Inflammatory macrophage (primary cell): Measurements from ENCODE around the gene ITGA7.

Experiments used
- DNase-seq, 2 donors: peaks; one replicate each; pipeline ENCODE4 v3.0.0-alpha.2; 2020 to 2022

Gene ITGA7

DNA sequence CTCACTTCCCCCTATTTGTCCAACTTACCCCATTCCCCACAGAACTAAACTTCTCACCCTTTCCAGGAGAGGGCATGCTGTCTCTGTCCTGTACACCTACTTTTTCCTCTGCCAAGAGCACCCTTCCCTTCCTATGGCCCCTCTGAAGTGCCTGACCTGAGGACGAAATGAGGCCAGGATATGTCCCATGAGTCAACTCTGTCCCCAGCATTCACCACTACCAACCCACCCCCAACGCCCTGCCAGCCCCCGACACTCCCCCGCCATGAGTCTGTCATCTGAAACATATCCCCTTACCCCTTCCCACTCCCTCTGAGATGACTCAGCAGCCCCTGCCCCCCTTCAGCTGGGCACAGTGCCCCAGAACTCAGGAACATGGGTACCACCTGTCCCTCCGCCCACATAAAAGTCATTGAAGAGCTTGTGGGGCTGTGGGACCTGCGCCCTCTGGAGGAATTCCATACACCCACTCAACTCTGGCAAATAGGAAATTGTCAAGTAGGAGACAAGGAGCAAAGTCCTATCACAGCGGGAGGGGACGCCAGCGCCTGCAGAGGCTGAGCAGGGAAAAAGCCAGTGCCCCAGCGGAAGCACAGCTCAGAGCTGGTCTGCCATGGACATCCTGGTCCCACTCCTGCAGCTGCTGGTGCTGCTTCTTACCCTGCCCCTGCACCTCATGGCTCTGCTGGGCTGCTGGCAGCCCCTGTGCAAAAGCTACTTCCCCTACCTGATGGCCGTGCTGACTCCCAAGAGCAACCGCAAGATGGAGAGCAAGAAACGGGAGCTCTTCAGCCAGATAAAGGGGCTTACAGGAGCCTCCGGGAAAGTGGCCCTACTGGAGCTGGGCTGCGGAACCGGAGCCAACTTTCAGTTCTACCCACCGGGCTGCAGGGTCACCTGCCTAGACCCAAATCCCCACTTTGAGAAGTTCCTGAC, 26.3 kb downstream of the ITGA7 start:
- peak; percentile 42 to 52 for DNase-seq

DNA sequence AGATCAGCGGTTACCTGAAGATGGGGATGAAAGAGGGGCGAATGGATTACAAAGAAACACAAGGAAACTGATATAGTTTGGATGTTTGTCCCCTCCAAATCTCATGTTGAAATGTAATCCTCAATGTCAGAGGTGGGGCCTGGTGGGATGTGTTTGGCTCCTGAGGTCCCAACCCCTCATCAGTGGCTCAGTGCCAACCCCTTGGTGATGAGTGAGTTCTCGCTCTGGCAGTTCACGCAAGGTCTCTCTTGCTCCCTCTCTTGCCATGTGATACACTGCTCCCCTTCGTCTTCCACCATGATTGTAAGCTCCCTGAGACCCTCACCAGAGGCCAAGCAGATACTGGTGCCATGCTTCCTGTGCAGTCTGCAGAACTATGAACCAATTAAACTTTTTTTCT, 28.0 kb downstream of the ITGA7 start:
- DNase-seq: no peak

DNA sequence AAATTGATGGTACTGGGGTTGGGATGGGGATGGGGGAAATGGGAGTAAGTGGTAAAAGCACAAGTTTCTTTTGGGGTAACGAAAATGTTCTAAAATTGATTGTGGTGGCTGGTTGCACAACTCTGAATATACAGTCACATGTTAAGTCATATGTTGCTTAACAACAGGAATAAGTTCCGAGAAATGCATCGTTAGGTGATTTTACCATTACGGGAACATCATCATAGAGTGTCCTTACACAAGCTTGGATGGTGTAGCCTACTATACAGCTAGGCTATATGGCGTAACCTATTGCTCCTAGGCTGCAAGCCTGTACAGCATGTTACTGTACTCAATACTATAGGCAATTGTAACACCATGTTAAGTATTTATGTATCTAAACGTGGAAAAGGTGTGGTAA, 31.0 kb downstream of the ITGA7 start:
- DNase-seq: peak; percentile 81 to 86

DNA sequence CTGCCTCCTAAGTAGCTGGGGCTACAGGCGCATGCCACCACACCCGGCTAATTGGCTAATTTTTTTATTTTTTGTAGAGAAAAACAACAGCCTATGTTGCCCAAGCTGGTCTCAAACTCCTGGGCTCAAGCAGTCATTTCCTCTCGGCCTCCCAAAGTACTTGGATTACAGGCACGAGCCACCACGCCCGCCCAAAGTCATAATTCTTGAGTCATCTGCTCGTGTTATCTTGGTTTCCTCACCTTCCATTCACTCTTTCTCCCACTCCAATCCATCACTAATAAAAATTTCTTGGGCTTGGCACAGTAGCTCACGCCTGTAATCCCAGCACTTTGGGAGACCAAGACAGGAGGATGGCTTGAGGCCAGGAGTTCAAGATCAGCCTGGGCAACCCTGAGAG, 32.0 kb downstream of the ITGA7 start:
- DNase-seq: peak; percentile 63 to 68

DNA sequence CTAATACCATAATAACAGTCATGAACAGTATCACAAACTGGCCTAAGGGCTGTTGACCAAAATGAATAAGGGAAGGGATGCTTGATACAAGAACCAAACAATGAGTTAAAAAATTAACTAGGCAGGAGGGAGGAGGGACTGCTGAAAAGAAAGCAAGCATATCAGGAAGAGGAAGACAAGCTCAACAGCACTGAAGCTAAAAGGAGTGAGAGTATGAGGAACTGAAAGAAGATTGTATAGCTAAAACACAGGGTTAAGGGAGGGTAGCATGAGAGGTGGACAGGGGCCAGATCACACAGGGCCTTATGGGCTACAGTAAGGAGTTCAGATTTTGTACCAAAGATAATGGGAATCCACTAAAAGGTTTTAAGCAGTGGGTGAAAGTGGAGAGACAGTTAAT, 34.1 kb downstream of the ITGA7 start:
- DNase-seq: peak; percentile 17 to 65

GRCh38 chr12:55671746-55672145, 36.0 kb downstream of the ITGA7 start:
- DNase-seq: no peak

DNA sequence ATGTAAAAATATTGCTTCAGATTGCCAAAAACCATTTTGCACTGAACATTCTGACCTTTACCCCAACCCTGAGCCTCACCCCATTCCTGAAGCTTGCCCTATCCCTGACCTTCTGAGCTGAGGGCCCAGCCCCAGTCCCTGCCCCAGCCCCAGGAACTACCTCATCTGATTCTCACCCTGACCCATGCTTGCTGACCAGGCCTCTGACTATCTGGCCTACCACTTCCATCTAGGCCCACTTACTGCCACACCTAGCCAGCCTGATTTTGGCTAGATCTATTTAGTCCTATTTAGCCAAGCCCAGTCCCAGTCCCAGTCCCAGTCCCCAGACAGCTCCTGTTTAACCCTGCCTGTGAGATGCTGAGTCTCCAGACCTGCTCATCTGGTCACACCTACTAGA, 37.4 kb downstream of the ITGA7 start:
- DNase-seq: no peak

DNA sequence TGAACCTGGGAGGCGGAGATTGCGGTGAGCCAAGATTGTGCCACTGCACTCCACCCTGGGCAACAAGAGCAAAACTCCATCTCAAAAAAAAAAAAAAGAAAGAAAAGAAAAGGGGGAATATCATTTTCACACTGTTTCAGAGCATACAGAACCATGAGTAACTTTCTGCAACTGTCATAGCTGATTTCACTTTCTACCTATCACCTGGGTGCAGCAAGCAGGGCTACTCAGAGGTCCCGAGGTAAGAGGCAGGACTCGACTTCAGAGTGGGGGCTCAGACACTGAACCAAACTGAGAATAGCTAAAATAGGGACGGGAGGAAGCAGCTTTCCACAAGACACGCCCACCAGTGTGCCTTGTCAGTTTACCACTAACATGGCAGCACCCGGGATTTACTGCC, 41.2 kb downstream of the ITGA7 start:
- no peak for DNase-seq

DNA sequence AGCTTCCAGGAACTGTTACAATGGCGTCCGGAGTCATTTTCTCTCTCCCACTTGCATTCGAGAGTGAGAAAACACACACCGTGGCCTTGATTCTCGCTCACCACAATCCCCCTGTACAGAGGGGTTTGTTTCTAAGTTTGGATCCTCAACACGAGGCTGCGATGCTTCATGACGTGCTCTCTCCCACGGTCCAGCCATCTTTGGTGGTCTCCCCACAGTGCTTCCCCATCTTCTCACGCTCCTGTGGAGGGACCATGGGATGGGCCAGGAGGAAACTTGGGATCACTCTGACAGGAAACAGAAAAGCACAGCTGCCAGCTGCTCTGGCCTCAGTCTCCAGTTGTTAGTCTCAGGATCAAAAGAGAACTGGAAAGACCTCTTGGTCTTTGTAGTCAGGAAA, 42.9 kb downstream of the ITGA7 start:
- no peak for DNase-seq

GRCh38 chr12:55663391-55663790, 44.3 kb downstream of the ITGA7 start:
- DNase-seq: no peak

DNA sequence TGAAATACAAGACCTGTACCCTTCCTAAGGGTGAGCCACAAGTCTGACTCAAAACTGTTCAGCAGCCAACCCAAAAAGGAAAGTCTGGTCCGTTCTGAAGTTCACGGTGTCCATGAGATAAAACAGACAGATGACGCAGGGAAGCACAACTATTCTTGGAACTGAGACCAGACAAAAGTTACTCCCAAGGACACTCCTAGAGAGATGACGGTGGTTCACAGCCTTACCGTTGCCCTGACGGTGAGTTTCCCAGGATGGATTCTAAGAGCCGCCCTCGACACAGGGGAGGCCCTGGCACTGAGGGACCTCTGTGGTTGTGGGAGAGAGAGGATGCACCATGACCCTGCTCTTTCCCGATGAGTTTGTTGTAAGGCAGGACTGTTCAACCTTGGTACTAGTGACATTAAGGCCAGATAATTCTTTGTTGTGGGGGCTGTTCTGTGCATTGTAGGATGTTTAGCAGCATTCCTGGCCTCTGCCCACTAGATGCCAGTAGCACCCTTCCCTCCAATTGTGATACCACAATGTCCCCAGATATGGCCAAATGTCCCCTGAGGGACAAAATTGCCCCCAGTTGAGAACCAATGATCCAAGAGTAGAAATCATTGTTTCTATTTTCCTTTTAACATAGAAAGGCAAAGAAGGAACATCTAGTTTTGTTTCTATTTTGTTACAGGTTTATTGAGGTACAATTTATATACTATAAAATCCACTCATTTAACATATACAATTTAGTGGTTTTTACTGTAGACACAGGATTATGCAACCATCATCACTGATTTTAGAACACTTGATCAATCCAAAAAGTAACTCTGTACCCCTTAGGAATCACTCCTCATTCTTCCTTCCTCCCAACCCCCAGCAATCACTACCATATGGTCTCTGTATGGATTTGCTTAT, 48.0 kb downstream of the ITGA7 start:
- peak; percentile 55 to 60 for DNase-seq

DNA sequence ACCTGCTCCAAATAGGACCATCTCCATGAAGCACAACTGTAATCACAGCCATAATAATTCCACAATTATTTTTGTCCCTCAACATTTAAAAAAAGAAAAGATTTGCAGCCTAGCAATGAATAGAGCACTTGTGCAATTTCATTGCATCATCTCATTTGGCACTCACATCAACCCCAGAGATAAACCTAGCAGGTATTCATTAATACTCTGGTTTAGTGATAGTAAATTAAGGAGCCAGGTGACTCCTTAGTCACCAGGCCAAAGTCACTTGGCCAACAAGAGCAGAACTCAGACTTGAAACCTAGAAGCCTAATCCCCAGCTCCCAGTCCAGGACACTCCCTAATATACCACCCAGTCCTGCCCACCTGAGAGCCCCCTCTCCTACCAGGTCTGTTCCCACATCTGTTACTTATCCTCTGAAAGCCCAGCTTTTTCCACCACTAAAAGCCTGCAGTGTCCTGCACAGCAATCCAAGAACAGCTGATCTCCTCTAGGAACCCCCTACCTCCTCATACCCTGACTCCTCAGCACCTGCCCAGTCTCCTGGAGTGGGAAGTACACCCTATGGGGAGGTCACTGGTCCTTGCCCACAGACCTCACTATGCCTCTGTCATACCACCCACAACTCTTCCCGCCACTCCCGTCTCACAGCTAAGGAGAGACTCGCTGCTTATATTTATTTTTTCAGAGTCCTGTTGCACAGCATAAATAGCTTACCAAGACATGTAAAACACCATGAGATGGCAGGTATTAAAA, 48.9 kb downstream of the ITGA7 start:
- no peak for DNase-seq

DNA sequence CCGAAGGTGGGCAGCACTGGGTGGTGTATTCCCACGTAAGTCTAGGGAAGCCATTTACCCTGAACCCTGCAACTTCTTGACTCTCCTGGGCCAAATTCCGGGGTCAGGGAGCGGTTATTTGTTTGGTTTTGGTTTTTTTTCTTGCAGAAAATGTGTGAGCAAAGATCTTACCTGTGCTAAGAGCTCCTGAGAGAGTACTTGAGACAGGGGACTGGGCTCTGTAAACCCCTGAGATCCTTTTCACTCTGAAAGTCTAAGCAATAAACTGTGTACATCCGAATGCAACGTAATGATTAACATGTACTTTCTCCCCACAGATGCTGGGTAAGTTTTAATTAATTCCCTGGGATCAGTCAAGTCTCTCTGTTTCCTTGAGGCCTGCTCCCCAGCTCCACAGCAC, 49.5 kb downstream of the ITGA7 start:
- no peak for DNase-seq

DNA sequence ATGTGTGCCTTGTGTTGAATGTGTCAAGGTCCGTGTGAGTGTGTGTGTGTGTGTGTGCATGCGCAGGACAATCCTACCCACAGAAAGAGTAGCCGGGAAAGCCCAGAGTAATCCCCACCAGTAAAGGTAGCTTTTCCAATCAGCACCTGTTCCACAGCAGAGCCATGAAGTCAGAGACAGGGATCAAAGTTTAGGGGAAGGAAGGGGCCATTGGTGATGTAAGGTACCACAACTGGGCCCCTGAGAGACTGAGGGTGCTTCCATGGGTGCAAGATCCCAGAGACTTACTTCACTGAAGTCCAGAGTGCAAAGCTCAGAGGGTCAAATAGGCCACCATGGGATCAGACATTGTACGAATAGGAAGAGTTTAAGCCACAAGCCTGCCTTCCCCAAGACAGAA, 50.5 kb downstream of the ITGA7 start:
- no peak for DNase-seq

DNA sequence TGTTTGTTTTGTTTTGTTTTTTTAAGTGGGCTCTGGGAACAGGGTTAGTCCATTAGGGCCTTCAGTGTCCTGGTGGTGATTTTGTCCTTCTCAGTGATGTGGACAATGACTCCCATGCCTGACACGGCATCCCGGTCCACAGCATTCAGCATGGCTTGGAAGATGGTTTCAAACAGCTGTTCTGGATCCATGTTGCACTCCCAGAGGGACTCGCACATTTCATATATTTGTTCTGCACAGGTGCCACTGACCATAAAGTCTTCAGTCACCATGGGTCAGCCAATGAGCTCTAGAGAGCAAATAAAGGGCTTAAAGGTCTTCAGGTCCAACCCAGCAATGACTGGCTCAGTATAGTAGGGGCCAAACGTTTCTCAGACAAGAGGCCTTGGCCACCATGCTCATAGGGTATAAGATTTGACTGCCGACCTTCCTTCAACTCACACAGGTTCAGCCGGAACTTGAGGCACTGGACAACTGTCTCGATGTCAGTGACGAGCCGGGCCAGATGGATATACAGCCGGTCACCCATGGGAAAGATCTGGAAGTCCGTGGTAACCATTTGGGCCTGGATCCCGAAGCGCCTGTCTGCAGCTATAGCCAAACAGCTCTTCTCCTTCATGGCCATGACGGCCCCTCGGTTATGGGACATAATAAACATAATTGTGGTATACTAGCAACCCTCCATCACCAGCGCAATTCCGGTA, 53.0 kb downstream of the ITGA7 start:
- no peak for DNase-seq

- no peak for DNase-seq
Observed at GRCh38 chr12:55653031-55653430, 54.7 kb downstream of the ITGA7 start.

GRCh38 chr12:55652352-55652751, 55.4 kb downstream of the ITGA7 start:
- DNase-seq: peak; percentile 26 to 27

GRCh38 chr12:55651299-55651683, 56.4 kb downstream of the ITGA7 start:
- no peak for DNase-seq

- DNase-seq: peak; percentile 88 to 92
Observed at GRCh38 chr12:55650620-55651298, 56.9 kb downstream of the ITGA7 start.

DNA sequence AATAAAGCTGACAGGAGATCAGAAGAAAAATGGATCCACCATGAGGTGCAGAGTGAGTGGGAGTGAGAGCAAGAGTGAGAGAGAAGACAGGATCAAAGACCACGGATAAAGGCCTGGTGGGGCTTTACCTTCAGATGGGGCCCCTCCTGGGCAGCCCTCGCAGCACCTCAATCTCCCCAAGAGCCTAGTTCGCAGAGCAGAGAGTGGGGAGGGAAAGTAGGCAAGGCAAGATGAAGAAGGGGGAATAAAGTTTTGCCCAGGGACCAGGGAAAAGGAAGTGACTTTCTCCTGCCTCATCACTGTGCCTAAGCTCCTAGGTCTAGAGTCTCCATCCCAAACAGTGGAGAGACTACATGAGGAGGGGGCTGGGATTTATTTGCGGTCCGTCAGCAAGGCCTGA, 60.7 kb downstream of the ITGA7 start:
- no peak for DNase-seq

- no peak for DNase-seq
Observed at GRCh38 chr12:55644591-55644990, 63.1 kb downstream of the ITGA7 start.

DNA sequence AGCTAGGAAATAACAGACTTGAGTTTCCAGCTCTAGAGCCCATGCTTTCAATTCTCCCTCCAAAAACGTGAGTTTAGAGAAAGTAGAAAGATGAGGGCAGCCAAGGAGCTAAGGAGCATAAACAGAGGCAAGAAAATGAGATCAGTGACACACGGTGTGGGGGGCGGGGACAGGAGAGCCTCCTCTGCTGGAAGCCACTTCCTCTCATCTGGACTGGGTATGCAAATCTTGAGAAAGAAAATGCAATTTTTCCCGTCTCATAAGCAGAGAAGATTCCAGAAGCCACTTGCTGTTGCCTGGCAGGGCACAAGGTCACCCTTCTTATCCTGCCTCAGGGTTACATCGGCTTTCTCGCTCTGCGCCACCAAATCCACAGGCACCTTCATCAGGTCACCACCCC, 65.0 kb downstream of the ITGA7 start:
- DNase-seq: peak; percentile 48 to 54
